Testis (tissue), 3 donors: ENCODE data around the gene TWIST2. TPM values are rescaled to one million over a fixed set of nuclear protein-coding genes. Genes with fewer than 3 reads are reported as not detected.

Experiments used
- DNase-seq: peaks from one replicate; pipeline ENCODE4 v3.0.0-alpha.2; 2019
- H3K27ac ChIP-seq, 2 donors: fragments of 200-600 bp; sonication (generic); one replicate each; pipeline ENCODE4 v1.5.1; 2019
- H3K27me3 ChIP-seq: fragments of 200-600 bp; sonication (generic); one replicate; pipeline ENCODE4 v1.5.1; 2019
- H3K36me3 ChIP-seq: fragments of 200-600 bp; sonication (generic); one replicate; pipeline ENCODE4 v1.5.1; 2017; ENCODE audit warnings: low read depth; ENCODE audit errors: missing control alignments
- H3K4me1 ChIP-seq: fragments of 200-600 bp; sonication (generic); one replicate; pipeline ENCODE4 v1.5.1; 2019
- H3K4me3 ChIP-seq, 2 donors: fragments of 200-600 bp; sonication (generic); one replicate each; pipeline ENCODE4 v1.5.1; 2017 to 2019
- H3K9me3 ChIP-seq: fragments of 200-600 bp; sonication (generic); one replicate; pipeline ENCODE4 v1.5.1; 2017
- POLR2A ChIP-seq: fragments of 450-650 bp; IDR thresholded peaks from one replicate; pipeline ENCODE4 v1.6.1; 2017; ENCODE audit warnings: antibody characterized with exemption, mild to moderate bottlenecking, moderate library complexity
- WGBS, 2 donors: methylation state at CpG; one replicate each; pipeline ENCODE4 v1.1.5; 2018; 5-methylcytosine and 5-hydroxymethylcytosine counted together
- intact Hi-C: fragments of 100-400 bp; cut with DNase I; formaldehyde crosslinking; loops from one replicate; pipeline ENCODE4 v1.15.1; 2023; ENCODE audit warnings: low total_unique reads
- polyA plus RNA-seq: library from polyadenylated mRNA; stranded (reverse); fragments of 350-450 nt; fragmentation: Illumina TruSeq; extraction: RNeasy Lipid Tissue Mini Kit (QIAGEN cat#74804); gene quantifications from one replicate; pipeline ENCODE4 v1.2.3, GENCODE V29; 2014; ENCODE audit warnings: low read depth, low replicate concordance; ENCODE audit not compliant: insufficient read depth
- total RNA-seq, 2 donors: library from RNA; depleted of rRNA; stranded (reverse); fragments of >200 nt; gene quantifications; one replicate each; pipeline ENCODE4 v1.2.3, GENCODE V29; 2016
- TF ChIP-seq, protein P1 (sequence below), 3 experiments: fragments of 450-650 bp in 2 of 3; fragments of 200-600 bp in 1 of 3; sonication (generic) in 1 of 3; IDR thresholded peaks; one replicate each; pipeline ENCODE4 v1.5.1; 2016 to 2019; ENCODE audit warnings: antibody characterized with exemption in 3 of 3, mild to moderate bottlenecking in 2 of 3, moderate library complexity in 1 of 3

Gene TWIST2
- total and polyA plus RNA-seq, 3 donors from 2014 or later, result 5.0 to 11.3 (median 10.3) TPM

DNA sequence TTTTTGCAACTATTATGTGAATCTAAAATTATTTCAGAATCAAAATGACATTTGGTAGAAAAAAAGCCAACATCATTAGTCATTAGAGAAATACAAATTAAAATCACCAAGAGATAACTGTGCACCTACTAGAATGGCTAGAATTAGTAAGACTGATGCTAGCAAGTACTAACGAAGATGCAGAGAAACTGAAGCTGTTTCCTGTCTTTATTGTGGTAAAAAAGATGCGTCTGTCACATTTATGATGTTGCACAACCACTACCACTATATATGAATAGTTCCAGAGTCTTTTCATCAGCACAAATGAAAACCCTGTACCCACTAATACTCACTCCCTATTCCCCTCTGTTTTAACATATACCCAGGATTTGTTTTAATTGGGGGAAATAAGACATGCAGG lies 16.7 kb upstream of the TWIST2 start:
- no peak overlapping the region for H3K4me3 ChIP-seq
- no peak overlapping the region for H3K27ac ChIP-seq
- H3K36me3 ChIP-seq, result no peaks in the 10 kb centered on the region
- no peak for DNase-seq
- WGBS, 2 donors, result 65 to 79% methylated on average over 2 of the region's 2 CpGs
- H3K27me3 ChIP-seq, result no peaks in the 10 kb centered on the region
- intact Hi-C loops, result no loop called here
- TF ChIP-seq, protein P1, sequence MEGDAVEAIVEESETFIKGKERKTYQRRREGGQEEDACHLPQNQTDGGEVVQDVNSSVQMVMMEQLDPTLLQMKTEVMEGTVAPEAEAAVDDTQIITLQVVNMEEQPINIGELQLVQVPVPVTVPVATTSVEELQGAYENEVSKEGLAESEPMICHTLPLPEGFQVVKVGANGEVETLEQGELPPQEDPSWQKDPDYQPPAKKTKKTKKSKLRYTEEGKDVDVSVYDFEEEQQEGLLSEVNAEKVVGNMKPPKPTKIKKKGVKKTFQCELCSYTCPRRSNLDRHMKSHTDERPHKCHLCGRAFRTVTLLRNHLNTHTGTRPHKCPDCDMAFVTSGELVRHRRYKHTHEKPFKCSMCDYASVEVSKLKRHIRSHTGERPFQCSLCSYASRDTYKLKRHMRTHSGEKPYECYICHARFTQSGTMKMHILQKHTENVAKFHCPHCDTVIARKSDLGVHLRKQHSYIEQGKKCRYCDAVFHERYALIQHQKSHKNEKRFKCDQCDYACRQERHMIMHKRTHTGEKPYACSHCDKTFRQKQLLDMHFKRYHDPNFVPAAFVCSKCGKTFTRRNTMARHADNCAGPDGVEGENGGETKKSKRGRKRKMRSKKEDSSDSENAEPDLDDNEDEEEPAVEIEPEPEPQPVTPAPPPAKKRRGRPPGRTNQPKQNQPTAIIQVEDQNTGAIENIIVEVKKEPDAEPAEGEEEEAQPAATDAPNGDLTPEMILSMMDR (IDR thresholded peaks at IDR 0.05), result no peak
- no peak for TF ChIP-seq POLR2A
- H3K9me3 ChIP-seq, result no peaks in the 10 kb centered on the region
- no peaks in the 10 kb centered on the region for H3K4me1 ChIP-seq

DNA sequence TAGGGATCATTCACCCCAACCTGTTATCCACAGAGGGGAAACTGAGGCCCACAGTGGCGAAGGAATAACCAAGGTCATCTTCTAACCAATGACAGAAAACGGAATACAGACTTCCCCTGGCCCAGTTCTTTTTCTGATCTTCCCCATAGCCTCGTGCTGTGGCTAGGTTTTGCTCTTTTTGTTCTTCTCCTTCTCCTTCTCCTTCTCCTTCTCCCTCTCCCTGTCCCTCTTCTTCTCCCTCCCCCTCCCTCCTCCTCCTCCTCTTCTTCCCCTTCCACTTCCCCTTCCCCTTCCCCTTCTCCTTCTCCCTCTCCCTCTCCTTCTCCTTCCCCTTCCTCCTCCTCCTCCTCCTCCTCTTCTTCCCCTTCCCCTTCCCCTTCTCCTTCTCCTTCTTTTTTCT lies 12.9 kb upstream of the TWIST2 start:
- TF ChIP-seq, protein P1 (IDR thresholded peaks at IDR 0.05), result no peak
- TF ChIP-seq POLR2A, result no peak
- Histone ChIP-seq H3K9me3 (no peaks in the 10 kb centered on the region), H3K4me1 (no peaks in the 10 kb centered on the region), H3K36me3 (no peaks in the 10 kb centered on the region), H3K27me3 (no peaks in the 10 kb centered on the region), H3K4me3 (no peak overlapping the region), H3K27ac (no peak overlapping the region)
- WGBS, 2 donors, result 83 to 92% methylated on average over 3 of the region's 3 CpGs
- no peak for DNase-seq
- intact Hi-C loops, result no loop called here

DNA sequence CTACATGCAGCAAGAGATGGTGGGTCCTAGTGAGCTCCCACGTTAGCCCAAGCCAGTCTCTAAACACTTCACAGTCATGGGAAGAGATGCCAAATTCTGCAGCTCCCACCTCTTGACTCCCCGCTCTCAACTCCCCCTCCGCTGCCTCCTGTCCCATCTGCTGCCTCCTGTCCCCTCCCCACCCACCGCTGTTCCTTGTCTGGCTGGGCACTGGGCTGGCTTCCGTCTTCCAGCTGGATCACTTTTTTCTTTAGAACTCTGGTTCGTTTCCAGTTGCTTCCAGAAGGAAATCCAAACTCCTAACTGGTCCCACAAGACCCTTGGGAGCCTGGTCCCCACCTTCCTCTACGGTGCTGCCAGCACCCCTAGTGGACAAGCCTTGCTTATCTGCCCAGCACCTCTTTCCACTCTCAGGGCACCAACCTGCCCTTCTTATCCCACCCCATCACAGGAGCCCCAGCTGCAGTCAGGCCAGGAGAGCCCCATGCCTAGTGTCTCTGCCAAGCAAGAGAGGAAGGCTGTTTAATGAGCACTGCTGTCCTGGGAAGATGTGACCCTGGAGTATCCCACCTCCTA lies 12.1 kb upstream of the TWIST2 start:
- Histone ChIP-seq H3K36me3 (no peaks in the 10 kb centered on the region), H3K9me3 (no peaks in the 10 kb centered on the region), H3K27ac (no peak overlapping the region), H3K27me3 (no peaks in the 10 kb centered on the region), H3K4me3 (no peak overlapping the region), H3K4me1 (no peaks in the 10 kb centered on the region)
- TF ChIP-seq, protein P1 (IDR thresholded peaks at IDR 0.05), result no peak
- TF ChIP-seq POLR2A, result no peak
- DNase-seq, result no peak
- intact Hi-C loops, result no loop called here
- 75 to 84% methylated on average over 7 of the region's 7 CpGs for WGBS, 2 donors

DNA sequence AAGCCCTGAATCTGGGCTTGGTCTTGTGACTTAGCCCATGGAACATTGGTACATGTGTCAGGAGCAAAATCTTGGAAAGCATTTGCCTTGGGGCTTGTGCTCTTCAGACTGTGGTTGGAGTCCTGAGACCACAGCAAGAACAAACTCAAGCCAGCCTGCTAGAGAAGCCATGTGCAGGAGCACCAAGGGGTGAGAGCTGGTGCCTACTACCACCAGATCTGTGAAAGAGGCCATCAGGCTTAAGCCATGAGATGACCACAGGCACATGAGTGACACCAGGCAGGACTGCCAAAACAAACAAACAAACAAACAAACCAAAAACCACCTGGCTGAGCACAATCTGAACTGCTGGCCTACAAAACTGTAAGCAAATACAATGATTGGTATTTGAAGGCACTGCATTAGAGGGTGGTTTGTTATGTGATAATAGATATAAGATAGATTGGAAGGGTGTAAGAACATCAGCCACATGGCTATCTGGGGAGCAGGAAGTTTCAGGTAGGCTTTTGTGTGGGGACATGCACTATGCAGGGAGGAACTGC lies 9.0 kb upstream of the TWIST2 start:
- DNase-seq, result no peak
- H3K27ac ChIP-seq, result no peak overlapping the region
- H3K4me1 ChIP-seq, result no peaks in the 10 kb centered on the region
- no peaks in the 10 kb centered on the region for H3K36me3 ChIP-seq
- intact Hi-C loops, result no loop called here
- TF ChIP-seq POLR2A, result no peak
- TF ChIP-seq, protein P1 (IDR thresholded peaks at IDR 0.05), result no peak
- no peaks in the 10 kb centered on the region for H3K27me3 ChIP-seq
- H3K4me3 ChIP-seq, result no peak overlapping the region
- no peaks in the 10 kb centered on the region for H3K9me3 ChIP-seq

DNA sequence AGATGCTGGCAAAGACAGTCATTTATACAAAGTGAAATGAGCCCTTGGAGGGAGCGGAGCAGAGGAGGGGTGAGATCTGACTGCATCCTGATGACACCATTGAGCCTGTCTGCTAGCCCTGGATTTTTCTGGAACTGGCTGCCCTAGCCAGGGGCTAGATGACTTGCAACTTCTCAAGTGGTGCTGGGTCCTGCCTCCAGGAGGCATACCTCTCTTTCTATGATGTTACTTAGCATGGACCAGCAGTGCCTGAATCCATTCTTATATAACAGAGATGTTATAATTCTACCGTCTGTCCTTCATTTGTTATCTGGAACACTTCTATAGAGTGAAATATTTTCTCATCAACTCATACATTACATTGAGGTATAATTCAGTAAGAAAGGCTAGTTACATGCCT lies 8.5 kb upstream of the TWIST2 start:
- Histone ChIP-seq H3K4me1 (no peaks in the 10 kb centered on the region), H3K4me3 (no peak overlapping the region), H3K36me3 (no peaks in the 10 kb centered on the region), H3K27ac (no peak overlapping the region), H3K9me3 (no peaks in the 10 kb centered on the region), H3K27me3 (no peaks in the 10 kb centered on the region)
- WGBS, 2 donors, result 94 to 95% methylated on average over 2 of the region's 2 CpGs
- no peak for TF ChIP-seq POLR2A
- TF ChIP-seq, protein P1 (IDR thresholded peaks at IDR 0.05), result no peak
- intact Hi-C loops, result no loop called here
- DNase-seq, result no peak
